Neural cell (in vitro differentiated cells): Measurements from ENCODE around the gene ZNF467.

Source experiments
- EZH2 ChIP-seq: fragments of 200-600, 300-800 bp; shearing (Covaris generic), sonication (generic); IDR thresholded peaks from 2 replicates; pipeline ENCODE4 v1.6.1; 2014; ENCODE audit warnings: antibody characterized with exemption, low read length, borderline replicate concordance, mild to moderate bottlenecking; ENCODE audit not compliant: insufficient read depth, poor library complexity, severe bottlenecking
- TF ChIP-seq, protein P1 (sequence below): fragments of 450-650 bp; IDR thresholded peaks from 2 replicates; pipeline ENCODE4 v1.5.1; 2014; ENCODE audit warnings: antibody characterized with exemption, mild to moderate bottlenecking, moderate library complexity; ENCODE audit not compliant: poor library complexity, severe bottlenecking

DNA sequence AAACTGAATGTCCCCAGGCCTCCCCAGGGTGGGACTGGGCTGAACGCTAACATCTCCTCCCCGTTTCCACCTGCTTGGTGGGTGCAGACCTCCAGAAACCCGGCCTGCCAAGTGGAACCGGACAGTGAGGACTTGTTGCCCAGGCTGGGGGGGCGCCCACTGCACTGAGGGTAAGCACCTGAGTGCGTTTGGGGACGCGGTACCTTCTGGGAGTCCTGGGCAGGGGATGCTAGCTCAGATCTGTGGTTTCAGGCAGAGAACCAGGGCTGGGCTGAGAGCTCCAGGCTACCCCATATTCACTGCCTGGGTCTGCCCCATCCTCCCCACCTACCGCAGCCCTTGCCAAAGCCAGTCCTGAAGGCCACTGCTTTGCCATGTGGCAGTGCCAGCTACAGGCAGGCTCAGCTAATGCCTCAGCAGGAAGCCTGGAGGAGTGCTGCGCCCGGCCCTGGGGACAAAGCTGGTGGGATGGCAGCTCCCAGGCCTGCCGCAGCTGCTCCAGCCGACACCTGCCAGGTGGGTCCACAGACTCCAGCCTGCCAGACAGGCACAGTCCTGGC is 3.5 kb upstream of the ZNF467 start:
- TF ChIP-seq, protein P1, sequence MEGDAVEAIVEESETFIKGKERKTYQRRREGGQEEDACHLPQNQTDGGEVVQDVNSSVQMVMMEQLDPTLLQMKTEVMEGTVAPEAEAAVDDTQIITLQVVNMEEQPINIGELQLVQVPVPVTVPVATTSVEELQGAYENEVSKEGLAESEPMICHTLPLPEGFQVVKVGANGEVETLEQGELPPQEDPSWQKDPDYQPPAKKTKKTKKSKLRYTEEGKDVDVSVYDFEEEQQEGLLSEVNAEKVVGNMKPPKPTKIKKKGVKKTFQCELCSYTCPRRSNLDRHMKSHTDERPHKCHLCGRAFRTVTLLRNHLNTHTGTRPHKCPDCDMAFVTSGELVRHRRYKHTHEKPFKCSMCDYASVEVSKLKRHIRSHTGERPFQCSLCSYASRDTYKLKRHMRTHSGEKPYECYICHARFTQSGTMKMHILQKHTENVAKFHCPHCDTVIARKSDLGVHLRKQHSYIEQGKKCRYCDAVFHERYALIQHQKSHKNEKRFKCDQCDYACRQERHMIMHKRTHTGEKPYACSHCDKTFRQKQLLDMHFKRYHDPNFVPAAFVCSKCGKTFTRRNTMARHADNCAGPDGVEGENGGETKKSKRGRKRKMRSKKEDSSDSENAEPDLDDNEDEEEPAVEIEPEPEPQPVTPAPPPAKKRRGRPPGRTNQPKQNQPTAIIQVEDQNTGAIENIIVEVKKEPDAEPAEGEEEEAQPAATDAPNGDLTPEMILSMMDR, result no peak
- no peak for TF ChIP-seq EZH2
